ENCODE results near the gene CBFA2T2. TPM values are rescaled to one million over a fixed set of nuclear protein-coding genes. Genes with fewer than 3 reads are reported as not detected.

Gene CBFA2T2
- total RNA-seq, 2 experiments from 2014 or later = 17.9 to 18.6 TPM

DNA sequence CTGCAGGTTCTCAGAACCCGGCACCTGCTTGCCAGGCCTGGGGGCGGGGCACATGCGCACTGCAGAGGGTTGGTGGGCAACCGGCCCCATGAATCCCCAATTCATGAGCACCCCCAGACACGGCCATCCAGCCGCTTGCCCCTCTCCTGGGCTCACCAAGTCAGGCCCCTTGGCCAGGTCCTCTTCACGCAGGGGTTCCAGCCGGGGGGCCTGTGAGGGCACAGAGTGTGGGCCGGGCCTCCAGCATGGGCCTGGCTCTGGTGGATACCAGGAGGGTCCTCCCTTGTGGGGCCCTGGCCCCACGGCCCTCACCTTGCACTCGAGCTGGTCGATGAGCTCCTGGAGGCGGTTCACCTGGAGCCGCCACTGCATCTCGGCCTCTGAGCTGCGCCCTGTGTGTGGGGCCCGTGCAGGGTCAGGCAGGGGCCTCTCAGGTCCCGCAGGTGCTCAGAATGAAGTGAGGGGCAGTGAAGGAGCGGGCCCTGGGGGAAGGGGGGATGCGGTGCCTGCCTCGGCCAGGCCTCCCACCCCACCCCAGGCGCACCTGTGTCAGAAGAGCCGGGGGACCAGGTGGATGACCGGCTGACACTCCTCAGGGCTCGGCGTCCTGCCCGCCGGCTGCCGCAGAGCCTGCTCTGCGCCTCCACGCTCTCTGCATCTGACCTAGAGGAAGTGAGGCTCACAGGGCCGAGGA is 169.6 kb downstream of the CBFA2T2 start:
- DNase-seq (no peak), ATAC-seq (ENCODE audit: poor library complexity) (no peak)
- Mint-ChIP-seq H3K4me3 (no peak overlapping the region), H3K9me3 (no peaks in the 10 kb centered on the region), H3K4me1 (ENCODE audit: low read depth) (peaks cover 15% of the 10 kb centered on the region), H3K27me3 (no peaks in the 10 kb centered on the region), H3K27ac (no peak overlapping the region), H3K36me3 (ENCODE audit: low read depth) (no peaks in the 10 kb centered on the region)
- CTCF ChIA-PET = no interaction called here
- TF ChIP-seq, protein P1, sequence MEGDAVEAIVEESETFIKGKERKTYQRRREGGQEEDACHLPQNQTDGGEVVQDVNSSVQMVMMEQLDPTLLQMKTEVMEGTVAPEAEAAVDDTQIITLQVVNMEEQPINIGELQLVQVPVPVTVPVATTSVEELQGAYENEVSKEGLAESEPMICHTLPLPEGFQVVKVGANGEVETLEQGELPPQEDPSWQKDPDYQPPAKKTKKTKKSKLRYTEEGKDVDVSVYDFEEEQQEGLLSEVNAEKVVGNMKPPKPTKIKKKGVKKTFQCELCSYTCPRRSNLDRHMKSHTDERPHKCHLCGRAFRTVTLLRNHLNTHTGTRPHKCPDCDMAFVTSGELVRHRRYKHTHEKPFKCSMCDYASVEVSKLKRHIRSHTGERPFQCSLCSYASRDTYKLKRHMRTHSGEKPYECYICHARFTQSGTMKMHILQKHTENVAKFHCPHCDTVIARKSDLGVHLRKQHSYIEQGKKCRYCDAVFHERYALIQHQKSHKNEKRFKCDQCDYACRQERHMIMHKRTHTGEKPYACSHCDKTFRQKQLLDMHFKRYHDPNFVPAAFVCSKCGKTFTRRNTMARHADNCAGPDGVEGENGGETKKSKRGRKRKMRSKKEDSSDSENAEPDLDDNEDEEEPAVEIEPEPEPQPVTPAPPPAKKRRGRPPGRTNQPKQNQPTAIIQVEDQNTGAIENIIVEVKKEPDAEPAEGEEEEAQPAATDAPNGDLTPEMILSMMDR (IDR thresholded peaks at IDR 0.05) = no peak
- Histone ChIP-seq H3K36me3 (ENCODE audit: insufficient read depth, low read length) (no peaks in the 10 kb centered on the region), H3K9me3 (ENCODE audit: control insufficient read depth in 1 of 2, insufficient read depth in 1 of 2, low read length in 2 of 2) (no peaks in the 10 kb centered on the region), H3K27ac (ENCODE audit: low read depth in 1 of 2, low read length in 2 of 2) (no peak overlapping the region), H3K27me3 (ENCODE audit: control insufficient read depth in 1 of 2, insufficient read depth in 2 of 2, low read length in 2 of 2) (no peaks in the 10 kb centered on the region), H3K4me1 (ENCODE audit: insufficient read depth, low read length) (peaks cover 22% of the 10 kb centered on the region), H3K4me3 (ENCODE audit: low read length) (no peak overlapping the region)
- intact Hi-C loops (cut with DNase I, micrococcal nuclease) = loop anchor here (5.0 to 10.0 kb wide), 6 partner anchors 75 to 1705 kb away; partner anchors contain the start of genes CDK5RAP1 (in 1 of the 2), DYNLRB1 (in 1 of the 2), PDRG1 (in 1 of the 2) and SNTA1 (in 1 of the 2)
- POLR2A ChIA-PET = no interaction called here

DNA sequence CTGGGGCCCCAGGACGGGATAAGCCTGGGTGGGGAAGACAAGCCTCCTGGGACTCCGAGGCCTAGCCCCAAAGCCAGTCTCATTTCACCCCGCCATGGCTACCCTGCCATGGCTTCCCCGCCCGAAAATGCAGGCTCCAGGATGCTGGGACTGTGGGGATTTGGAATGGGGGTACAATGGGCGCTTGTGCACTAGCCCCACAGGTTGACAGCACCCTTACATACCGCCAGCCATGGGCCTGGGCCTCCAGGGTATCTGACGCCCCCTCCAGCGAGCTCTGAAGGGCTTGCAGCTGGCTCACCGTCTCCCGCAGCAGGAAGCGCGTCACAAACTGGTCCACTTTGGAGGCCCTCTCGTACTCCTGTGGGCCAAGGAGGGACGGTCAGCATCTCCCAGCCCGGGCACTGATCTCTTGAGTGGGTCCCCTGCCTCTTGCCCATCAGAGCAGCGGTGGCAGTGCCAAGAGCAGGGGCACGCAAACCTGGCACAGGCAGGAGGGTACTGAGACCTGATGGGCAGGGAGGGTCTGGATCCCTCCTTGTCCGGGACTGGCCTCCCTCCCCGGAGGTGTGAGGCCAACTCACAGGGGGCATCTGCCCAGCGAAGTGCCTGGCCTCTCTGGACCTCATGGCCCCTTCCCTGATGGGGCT is 170.3 kb downstream of the CBFA2T2 start:
- CTCF ChIA-PET = no interaction called here
- POLR2A ChIA-PET = interaction anchor here (0.7 kb wide), 1 partner anchor 170 kb away, joined by 3 read pairs; the partner anchor contains the start of gene CBFA2T2
- H3K9me3 Mint-ChIP-seq = no peaks in the 10 kb centered on the region
- no peaks in the 10 kb centered on the region for H3K27me3 Mint-ChIP-seq
- H3K4me1 ChIP-seq (ENCODE audit: insufficient read depth, low read length) = peaks cover 28% of the 10 kb centered on the region
- no peak overlapping the region for H3K4me3 ChIP-seq (ENCODE audit: low read length)
- H3K27ac Mint-ChIP-seq = no peak overlapping the region
- no peaks in the 10 kb centered on the region for H3K36me3 Mint-ChIP-seq (ENCODE audit: low read depth)
- H3K9me3 ChIP-seq (ENCODE audit: control insufficient read depth in 1 of 2, insufficient read depth in 1 of 2, low read length in 2 of 2) = no peaks in the 10 kb centered on the region
- no peak for ATAC-seq (ENCODE audit: poor library complexity)
- H3K36me3 ChIP-seq (ENCODE audit: insufficient read depth, low read length) = no peaks in the 10 kb centered on the region
- TF ChIP-seq, protein P1 (IDR thresholded peaks at IDR 0.05) = no peak
- no peak for DNase-seq
- intact Hi-C loops (cut with DNase I, micrococcal nuclease) = loop anchor here (5.0 to 10.0 kb wide), 6 partner anchors 75 to 1705 kb away; partner anchors contain the start of genes CDK5RAP1 (in 1 of the 2), DYNLRB1 (in 1 of the 2), PDRG1 (in 1 of the 2) and SNTA1 (in 1 of the 2)
- peaks cover 22% of the 10 kb centered on the region for H3K4me1 Mint-ChIP-seq (ENCODE audit: low read depth)
- no peaks in the 10 kb centered on the region for H3K27me3 ChIP-seq (ENCODE audit: control insufficient read depth in 1 of 2, insufficient read depth in 2 of 2, low read length in 2 of 2)
- H3K4me3 Mint-ChIP-seq = no peak overlapping the region
- no peak overlapping the region for H3K27ac ChIP-seq (ENCODE audit: low read depth in 1 of 2, low read length in 2 of 2)

DNA sequence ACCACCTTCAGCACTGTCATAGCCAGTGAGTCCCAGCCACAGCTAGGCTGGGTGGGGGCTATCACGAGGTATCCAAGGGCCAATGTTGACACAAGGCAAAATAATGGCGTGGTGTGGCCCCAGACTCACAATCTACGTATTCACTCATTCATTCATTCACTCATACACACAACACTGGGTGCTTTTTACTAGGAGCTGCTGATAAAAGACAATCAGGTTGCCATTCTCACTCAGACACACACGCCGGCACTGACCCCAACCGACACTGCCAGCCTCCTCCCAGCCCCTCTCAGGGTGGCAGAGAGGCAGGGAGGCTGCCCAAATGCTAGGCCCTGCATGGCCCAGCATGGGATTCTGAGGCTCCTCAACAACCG is 170.8 kb downstream of the CBFA2T2 start:
- H3K27me3 ChIP-seq (ENCODE audit: control insufficient read depth in 1 of 2, insufficient read depth in 2 of 2, low read length in 2 of 2) = no peaks in the 10 kb centered on the region
- TF ChIP-seq, protein P1 (IDR thresholded peaks at IDR 0.05) = no peak
- H3K9me3 ChIP-seq (ENCODE audit: control insufficient read depth in 1 of 2, insufficient read depth in 1 of 2, low read length in 2 of 2) = no peaks in the 10 kb centered on the region
- H3K36me3 ChIP-seq (ENCODE audit: insufficient read depth, low read length) = no peaks in the 10 kb centered on the region
- peaks cover 28% of the 10 kb centered on the region for H3K4me1 ChIP-seq (ENCODE audit: insufficient read depth, low read length)
- H3K27me3 Mint-ChIP-seq = no peaks in the 10 kb centered on the region
- H3K4me3 ChIP-seq (ENCODE audit: low read length) = no peak overlapping the region
- H3K27ac Mint-ChIP-seq = no peak overlapping the region
- ChIA-PET POLR2A (interaction anchor here (0.7 kb wide), 1 partner anchor 171 kb away, joined by 3 read pairs; the partner anchor contains the start of gene CBFA2T2), CTCF (no interaction called here)
- no peak overlapping the region for H3K4me3 Mint-ChIP-seq
- peaks cover 27% of the 10 kb centered on the region for H3K4me1 Mint-ChIP-seq (ENCODE audit: low read depth)
- DNase-seq = no peak
- no peaks in the 10 kb centered on the region for H3K36me3 Mint-ChIP-seq (ENCODE audit: low read depth)
- H3K27ac ChIP-seq (ENCODE audit: low read depth in 1 of 2, low read length in 2 of 2) = no peak overlapping the region
- ATAC-seq (ENCODE audit: poor library complexity) = no peak
- intact Hi-C loops (cut with DNase I, micrococcal nuclease) = loop anchor here (5.0 to 10.0 kb wide), 6 partner anchors 74 to 1706 kb away; partner anchors contain the start of genes CDK5RAP1 (in 1 of the 2), DYNLRB1 (in 1 of the 2), PDRG1 (in 1 of the 2) and SNTA1 (in 1 of the 2)
- no peaks in the 10 kb centered on the region for H3K9me3 Mint-ChIP-seq

Measured in CD4-positive, alpha-beta T cell (primary cell).